ENCODE data around the gene EEF1AKMT4. TPM values are rescaled to one million over a fixed set of nuclear protein-coding genes. Genes with fewer than 3 reads are reported as not detected.

The EEF1AKMT4 gene
- polyA plus RNA-seq, 1 experiment = 7.3 TPM

GRCh38 chr3:184227481-184227935, 22.0 kb upstream of the EEF1AKMT4 start:
- Histone ChIP-seq H3K36me3 (ENCODE audit: control insufficient read depth, insufficient read depth, low read length) (no peaks in the 10 kb centered on the region), H3K4me3 (ENCODE audit: low read depth, low read length) (no peak overlapping the region), H3K27me3 (ENCODE audit: control insufficient read depth, insufficient read depth, low read length) (peaks cover 40% of the 10 kb centered on the region)
- CTCF ChIA-PET = interaction anchor here (0.6 to 5.4 kb wide), 42 partner anchors 9 to 350 kb away, joined by 3 to 54 read pairs (median 5); partner anchors contain the start of genes ABCC5, ABCF3, AP2M1 and CAMK2N2
- TF ChIP-seq, protein P1, sequence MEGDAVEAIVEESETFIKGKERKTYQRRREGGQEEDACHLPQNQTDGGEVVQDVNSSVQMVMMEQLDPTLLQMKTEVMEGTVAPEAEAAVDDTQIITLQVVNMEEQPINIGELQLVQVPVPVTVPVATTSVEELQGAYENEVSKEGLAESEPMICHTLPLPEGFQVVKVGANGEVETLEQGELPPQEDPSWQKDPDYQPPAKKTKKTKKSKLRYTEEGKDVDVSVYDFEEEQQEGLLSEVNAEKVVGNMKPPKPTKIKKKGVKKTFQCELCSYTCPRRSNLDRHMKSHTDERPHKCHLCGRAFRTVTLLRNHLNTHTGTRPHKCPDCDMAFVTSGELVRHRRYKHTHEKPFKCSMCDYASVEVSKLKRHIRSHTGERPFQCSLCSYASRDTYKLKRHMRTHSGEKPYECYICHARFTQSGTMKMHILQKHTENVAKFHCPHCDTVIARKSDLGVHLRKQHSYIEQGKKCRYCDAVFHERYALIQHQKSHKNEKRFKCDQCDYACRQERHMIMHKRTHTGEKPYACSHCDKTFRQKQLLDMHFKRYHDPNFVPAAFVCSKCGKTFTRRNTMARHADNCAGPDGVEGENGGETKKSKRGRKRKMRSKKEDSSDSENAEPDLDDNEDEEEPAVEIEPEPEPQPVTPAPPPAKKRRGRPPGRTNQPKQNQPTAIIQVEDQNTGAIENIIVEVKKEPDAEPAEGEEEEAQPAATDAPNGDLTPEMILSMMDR (IDR thresholded peaks at IDR 0.05; ENCODE audit: insufficient read depth, low read depth, low read length) = peak; percentile 92
- POLR2A ChIA-PET = no interaction called here
- DNase-seq (ENCODE audit: low read depth) = no peak

DNA sequence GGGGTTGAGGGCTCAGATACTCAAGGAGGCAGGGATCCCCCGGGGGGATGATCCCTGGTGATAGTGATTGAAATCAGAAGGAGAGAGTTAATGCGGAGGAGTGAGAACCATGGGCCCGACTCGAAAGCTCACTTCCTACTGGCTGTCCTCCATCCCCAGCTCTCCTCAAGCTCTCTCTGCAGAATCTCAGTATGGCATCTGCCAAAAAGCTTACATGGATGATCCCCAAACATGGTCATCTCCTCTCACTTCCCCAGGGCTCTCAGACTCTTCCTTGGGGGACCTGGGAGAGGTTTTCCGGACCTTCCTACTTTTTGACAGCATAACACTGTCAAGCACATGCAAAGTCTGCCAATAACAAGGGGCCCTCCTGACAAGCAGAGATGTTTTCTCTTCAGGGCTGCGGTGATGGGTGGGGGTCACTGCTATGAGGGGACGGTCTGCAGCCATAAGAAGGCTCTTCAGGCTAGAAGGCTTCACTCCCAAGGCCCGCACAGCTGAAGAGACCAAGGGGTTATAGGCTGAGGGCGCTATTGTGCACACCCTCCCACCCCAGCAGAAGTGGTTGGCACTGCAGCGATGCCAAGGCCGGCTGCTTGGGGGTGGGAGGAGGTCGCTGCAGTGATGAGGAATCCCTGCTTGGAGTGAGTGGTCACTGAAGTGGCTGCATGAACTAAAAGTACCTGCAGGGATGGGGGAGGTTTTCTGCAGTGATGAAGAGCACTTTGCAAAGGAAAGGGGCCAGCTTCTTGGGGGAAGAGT, 20.9 kb upstream of the EEF1AKMT4 start:
- Histone ChIP-seq H3K4me3 (ENCODE audit: low read depth, low read length) (no peak overlapping the region), H3K36me3 (ENCODE audit: control insufficient read depth, insufficient read depth, low read length) (no peaks in the 10 kb centered on the region), H3K27me3 (ENCODE audit: control insufficient read depth, insufficient read depth, low read length) (peaks cover 44% of the 10 kb centered on the region)
- TF ChIP-seq, protein P1 (IDR thresholded peaks at IDR 0.05; ENCODE audit: insufficient read depth, low read depth, low read length) = no peak
- POLR2A ChIA-PET = no interaction called here
- CTCF ChIA-PET = interaction anchor here (0.9 to 5.4 kb wide), 28 partner anchors 10 to 332 kb away, joined by 3 to 54 read pairs (median 6); partner anchors contain the start of genes ABCC5, ABCF3, CAMK2N2 and EEF1AKMT4
- no peak for DNase-seq (ENCODE audit: low read depth)

DNA sequence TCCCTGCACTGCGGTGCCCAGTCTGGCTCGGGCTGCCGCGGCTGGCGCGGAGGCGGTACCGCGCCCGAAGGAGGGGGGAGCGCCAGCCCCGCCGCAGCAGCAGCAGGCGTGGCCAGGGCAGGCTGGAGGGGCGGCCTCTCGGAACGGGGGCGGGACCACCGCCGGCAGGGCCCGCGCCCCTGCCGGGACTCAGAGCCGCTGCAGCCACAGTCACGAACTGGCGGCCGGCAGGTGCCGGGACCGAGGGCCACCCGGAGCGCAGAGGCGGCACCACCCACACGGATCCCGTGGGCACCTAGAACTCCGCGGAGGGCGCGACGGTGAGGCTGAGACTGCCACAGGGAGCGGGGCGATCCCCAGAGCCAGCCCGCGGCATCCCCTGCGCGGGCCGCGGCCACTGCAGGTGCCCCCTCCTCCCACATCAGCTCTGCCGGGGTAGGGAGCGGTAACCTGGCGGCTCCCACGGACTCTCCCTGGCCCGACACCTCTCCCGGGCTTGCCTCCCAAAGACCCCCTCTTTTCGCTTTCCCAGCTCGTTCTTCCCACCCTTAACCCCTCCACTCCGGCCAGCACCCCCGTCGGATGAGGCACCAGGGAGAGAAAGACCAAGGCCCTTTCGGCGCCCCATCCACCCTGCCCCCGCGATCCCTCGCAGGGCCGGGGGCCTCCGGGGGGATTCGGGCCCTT, 19.9 kb upstream of the EEF1AKMT4 start, which contains the start of gene VWA5B2:
Gene VWA5B2 (plus strand): TSS at position 192 of the 687 bp plus-strand sequence. CDS start 944 bp downstream, outside the sequence.
- DNase-seq (ENCODE audit: low read depth) = no peak
- Histone ChIP-seq H3K36me3 (ENCODE audit: control insufficient read depth, insufficient read depth, low read length) (no peaks in the 10 kb centered on the region), H3K27me3 (ENCODE audit: control insufficient read depth, insufficient read depth, low read length) (peaks cover 42% of the 10 kb centered on the region), H3K4me3 (ENCODE audit: low read depth, low read length) (peak within 1 kb of the TSS; percentile 25)
- POLR2A ChIA-PET = no interaction called here
- CTCF ChIA-PET = interaction anchor here (0.6 to 5.4 kb wide), 5 partner anchors 8 to 178 kb away, joined by 3 to 54 read pairs (median 3); no protein-coding TSS in a partner anchor
- TF ChIP-seq, protein P1 (IDR thresholded peaks at IDR 0.05; ENCODE audit: insufficient read depth, low read depth, low read length) = no peak

DNA sequence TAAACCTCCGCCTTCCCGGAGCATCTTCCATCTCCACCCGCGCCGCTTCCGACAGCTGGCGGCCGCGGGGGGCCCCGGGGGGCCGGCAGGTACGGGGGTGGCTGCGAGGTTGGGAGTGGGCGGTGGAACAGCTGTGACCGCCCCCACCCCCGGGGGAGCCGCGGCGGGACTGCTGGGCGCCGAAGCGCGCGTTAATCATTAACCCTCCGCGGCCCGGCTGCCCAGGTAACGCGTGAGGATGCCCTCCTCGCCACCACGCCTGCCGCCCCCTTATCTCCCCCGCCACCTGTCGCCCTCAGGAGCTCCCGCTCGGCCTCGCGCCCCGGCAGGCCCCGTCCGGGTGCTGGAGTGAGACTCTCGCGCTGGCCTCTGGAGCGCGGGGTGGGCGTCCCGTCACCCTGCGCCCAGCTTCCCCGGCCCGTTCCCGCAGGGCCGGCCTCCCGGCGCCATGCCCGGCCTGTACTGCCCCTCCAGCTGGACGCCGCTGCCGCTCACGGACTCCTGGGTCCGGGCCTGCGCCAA, 19.3 kb upstream of the EEF1AKMT4 start:
- CTCF ChIA-PET = interaction anchor here (0.6 to 1.1 kb wide), 2 partner anchors 8 to 20 kb away, joined by 3 read pairs; no protein-coding TSS in a partner anchor
- POLR2A ChIA-PET = no interaction called here
- TF ChIP-seq, protein P1 (IDR thresholded peaks at IDR 0.05; ENCODE audit: insufficient read depth, low read depth, low read length) = no peak
- peaks cover 42% of the 10 kb centered on the region for H3K27me3 ChIP-seq (ENCODE audit: control insufficient read depth, insufficient read depth, low read length)
- no peak overlapping the region for H3K4me3 ChIP-seq (ENCODE audit: low read depth, low read length)
- no peaks in the 10 kb centered on the region for H3K36me3 ChIP-seq (ENCODE audit: control insufficient read depth, insufficient read depth, low read length)
- DNase-seq (ENCODE audit: low read depth) = no peak
